Mesenchymal stem cell (in vitro differentiated cells and primary cell): ENCODE results near the gene GYPC.

Experiments used
- DNase-seq: peaks from one replicate; pipeline ENCODE4 v3.0.0-alpha.2; 2013
- H2AFZ ChIP-seq: one replicate; pipeline ENCODE4 v1.6.1; 2013; ENCODE audit warnings: low read depth, mild to moderate bottlenecking, control low read depth, inconsistent platforms, low read length, moderate library complexity
- H2AK5ac ChIP-seq: 2 replicates; pipeline ENCODE4 v1.6.1; 2013; ENCODE audit warnings: low read length, moderate library complexity, mild to moderate bottlenecking, inconsistent platforms; ENCODE audit not compliant: severe bottlenecking
- H2BK120ac ChIP-seq: one replicate; pipeline ENCODE4 v1.6.1; 2013; ENCODE audit warnings: low read depth, mild to moderate bottlenecking, inconsistent platforms, low read length, moderate library complexity
- H2BK12ac ChIP-seq, 2 experiments: one replicate each; pipeline ENCODE4 v1.6.1; 2013; ENCODE audit warnings: inconsistent platforms in 2 of 2, low read length in 2 of 2, mild to moderate bottlenecking in 2 of 2, moderate library complexity in 2 of 2, control low read depth in 1 of 2
- H2BK15ac ChIP-seq: one replicate; pipeline ENCODE4 v1.6.1; 2013; ENCODE audit warnings: mild to moderate bottlenecking, low read depth, inconsistent platforms; ENCODE audit not compliant: poor library complexity, severe bottlenecking
- H2BK5ac ChIP-seq: 2 replicates; pipeline ENCODE4 v1.6.1; 2013; ENCODE audit warnings: low read depth, mild to moderate bottlenecking, low read length, control low read depth, inconsistent platforms; ENCODE audit not compliant: poor library complexity, severe bottlenecking
- H3K14ac ChIP-seq, 2 experiments: one replicate each; pipeline ENCODE4 v1.6.1; 2013; ENCODE audit warnings: inconsistent platforms in 2 of 2, low read length in 2 of 2, control low read depth in 1 of 2, mild to moderate bottlenecking in 1 of 2, moderate library complexity in 1 of 2
- H3K18ac ChIP-seq, 2 experiments: one replicate each; pipeline ENCODE4 v1.6.1; 2013; ENCODE audit warnings: inconsistent platforms in 2 of 2, low read length in 2 of 2, control low read depth in 1 of 2, low read depth in 1 of 2, mild to moderate bottlenecking in 1 of 2
- H3K23ac ChIP-seq, 2 experiments: one replicate each; pipeline ENCODE4 v1.6.1; 2013; ENCODE audit warnings: inconsistent platforms in 2 of 2, low read length in 2 of 2, mild to moderate bottlenecking in 2 of 2, moderate library complexity in 2 of 2, control low read depth in 1 of 2
- H3K27ac ChIP-seq: 2 replicates; pipeline ENCODE4 v1.5.1; 2013; ENCODE audit warnings: mild to moderate bottlenecking, moderate library complexity, low read length, control low read depth, inconsistent platforms; ENCODE audit not compliant: poor library complexity, severe bottlenecking
- H3K27me3 ChIP-seq, 2 experiments: 2 replicates each; pipeline versions ENCODE4 v1.6.1 to v1.7.0; 2013; ENCODE audit warnings: low read length in 2 of 2, mild to moderate bottlenecking in 2 of 2, moderate library complexity in 2 of 2, control low read depth in 1 of 2, inconsistent platforms in 1 of 2; ENCODE audit not compliant: control insufficient read depth in 1 of 2, insufficient read depth in 1 of 2
- H3K36me3 ChIP-seq, 2 experiments: 2 replicates each; pipeline versions ENCODE4 v1.6.1 to v1.7.0; 2013; ENCODE audit warnings: low read length in 2 of 2, control low read depth in 1 of 2, inconsistent platforms in 1 of 2, low read depth in 1 of 2, mild to moderate bottlenecking in 1 of 2; ENCODE audit not compliant: insufficient read depth in 2 of 2, control insufficient read depth in 1 of 2
- H3K4ac ChIP-seq, 2 experiments: one replicate each; pipeline ENCODE4 v1.6.1; 2013; ENCODE audit warnings: inconsistent platforms in 2 of 2, low read length in 2 of 2, mild to moderate bottlenecking in 2 of 2, moderate library complexity in 2 of 2, control low read depth in 1 of 2, low read depth in 1 of 2
- H3K4me1 ChIP-seq: 2 replicates; pipeline ENCODE4 v1.6.1; 2013; ENCODE audit warnings: low read depth, low read length, control low read depth; ENCODE audit not compliant: control insufficient read depth, insufficient read depth
- H3K4me2 ChIP-seq: 2 replicates; pipeline ENCODE4 v1.6.1; 2013; ENCODE audit warnings: low read length, mild to moderate bottlenecking, inconsistent platforms; ENCODE audit not compliant: poor library complexity, severe bottlenecking
- H3K4me3 ChIP-seq, 2 experiments: 2 replicates each; pipeline versions ENCODE4 v1.5.1 to v1.7.0; 2013; ENCODE audit warnings: low read length in 2 of 2, mild to moderate bottlenecking in 2 of 2, control low read depth in 1 of 2, low read depth in 1 of 2; ENCODE audit not compliant: insufficient read depth in 1 of 2
- H3K79me1 ChIP-seq: replicated peaks from 2 replicates; pipeline ENCODE4 v1.6.1; 2013; ENCODE audit warnings: mild to moderate bottlenecking, control low read depth, low read length, inconsistent platforms; ENCODE audit not compliant: poor library complexity, severe bottlenecking
- H3K9ac ChIP-seq: 2 replicates; pipeline ENCODE4 v1.7.0; 2013; ENCODE audit warnings: mild to moderate bottlenecking, low read length, moderate library complexity
- H3K9me3 ChIP-seq: 2 replicates; pipeline ENCODE4 v1.7.0; 2013; ENCODE audit warnings: mild to moderate bottlenecking, low read length; ENCODE audit not compliant: control insufficient read depth
- H4K8ac ChIP-seq: one replicate; pipeline ENCODE4 v1.6.1; 2013; ENCODE audit warnings: inconsistent platforms, mild to moderate bottlenecking, low read length, moderate library complexity
- H4K91ac ChIP-seq: one replicate; pipeline ENCODE4 v1.6.1; 2013; ENCODE audit warnings: mild to moderate bottlenecking, low read length, inconsistent platforms
- WGBS: methylation state at CpG from one replicate; pipeline ENCODE4 v1.1.7; 2013; ENCODE audit warnings: mixed read lengths; 5-methylcytosine and 5-hydroxymethylcytosine counted together

The GYPC gene

DNA sequence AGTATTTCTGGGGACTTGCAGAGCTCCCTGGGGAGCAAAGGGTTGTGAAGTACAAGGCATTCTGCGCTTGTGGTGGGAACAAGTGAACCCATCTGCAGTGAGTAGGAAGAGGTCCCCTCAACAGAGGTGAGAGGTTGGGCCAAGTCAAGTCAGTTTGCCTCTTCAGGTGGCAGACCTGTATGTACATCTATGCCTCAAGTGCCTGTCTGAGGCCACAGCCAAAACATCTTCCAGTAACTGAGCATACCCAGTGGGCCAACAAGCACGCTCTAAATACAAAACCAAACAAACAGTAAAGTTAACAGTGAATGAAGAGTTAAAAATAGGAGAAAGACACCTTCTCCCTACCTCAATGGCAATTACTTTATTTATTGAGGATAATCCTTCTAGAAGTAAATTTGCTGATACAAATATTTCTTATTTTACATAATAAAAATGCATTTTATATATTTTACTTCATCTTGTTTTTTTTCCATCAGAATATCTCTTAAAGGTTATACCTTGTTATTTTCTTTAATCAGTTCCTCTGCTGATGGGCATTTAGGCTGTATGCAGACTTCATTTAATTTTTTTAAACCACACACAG is 2.5 kb downstream of the GYPC start:
- Histone ChIP-seq H3K9ac (peak overlapping the region; percentile 100), H3K18ac (peak overlapping the region; percentile 67 to 92), H3K9me3 (no peaks in the 10 kb centered on the region), H2AK5ac (peak overlapping the region; percentile 82), H2BK15ac (peak overlapping the region; percentile 39), H2BK12ac (peak overlapping the region; percentile 41 to 92), H3K79me1 (peaks cover 3% of the 10 kb centered on the region), H4K91ac (peak overlapping the region; percentile 62), H2BK5ac (no peak overlapping the region), H2AFZ (no peak overlapping the region), H3K23ac (no peak overlapping the region), H3K4me3 (peak overlapping the region in 1 of 2 experiments; percentile 64), H3K27me3 (no peaks in the 10 kb centered on the region), H3K27ac (peak overlapping the region; percentile 95), H4K8ac (peak overlapping the region; percentile 82), H2BK120ac (peak overlapping the region; percentile 74), H3K36me3 (peaks cover 3 to 22% of the 10 kb centered on the region in 2 experiments), H3K4me2 (peak overlapping the region; percentile 9), H3K4me1 (peaks cover 38% of the 10 kb centered on the region), H3K4ac (peak overlapping the region; percentile 16 to 94), H3K14ac (peak overlapping the region in 1 of 2 experiments; percentile 94)
- 8% methylated on average over 1 of the region's 2 CpGs for WGBS
- DNase-seq = no peak

DNA sequence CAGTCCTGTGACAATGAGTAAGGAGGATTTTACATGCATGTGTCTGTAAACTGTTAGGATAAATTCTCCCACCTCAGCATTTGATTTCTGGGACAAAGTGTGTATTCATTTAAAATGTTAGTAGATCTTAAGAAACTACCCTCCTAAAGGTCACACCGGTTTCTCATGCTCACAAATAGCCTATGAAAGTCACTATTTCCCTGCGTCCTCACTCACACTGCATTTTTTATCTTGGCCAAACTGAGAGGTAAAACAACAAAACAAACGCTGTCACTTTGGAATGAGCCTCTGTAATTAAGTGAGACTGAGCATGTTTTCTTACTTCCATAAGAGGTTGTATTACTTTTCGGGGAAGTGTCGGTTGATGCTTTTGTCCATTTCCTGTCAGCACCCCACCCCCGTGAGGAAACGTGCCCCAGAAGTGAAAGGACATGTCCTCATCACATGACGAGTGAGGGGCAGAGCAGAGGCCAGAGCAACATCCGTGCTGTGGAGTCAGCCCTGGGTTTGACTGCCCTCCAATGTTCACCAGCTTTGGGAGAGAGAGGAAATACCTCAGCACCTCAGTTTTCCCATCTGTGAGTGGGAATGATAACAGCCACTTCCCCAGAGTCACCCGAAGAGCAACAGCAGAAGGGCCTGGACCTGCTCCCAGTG is 3.1 kb downstream of the GYPC start:
- no peak overlapping the region for H2BK15ac ChIP-seq
- peak overlapping the region; percentile 47 for H2AK5ac ChIP-seq
- H3K18ac ChIP-seq = peak overlapping the region; percentile 9 to 14
- no peaks in the 10 kb centered on the region for H3K9me3 ChIP-seq
- peak overlapping the region; percentile 30 for H4K91ac ChIP-seq
- WGBS = 2% methylated on average over 9 of the region's 10 CpGs
- no peak overlapping the region for H2BK5ac ChIP-seq
- DNase-seq = peak; percentile 85
- no peaks in the 10 kb centered on the region for H3K27me3 ChIP-seq
- H3K4me1 ChIP-seq = peaks cover 41% of the 10 kb centered on the region
- peak overlapping the region; percentile 100 for H3K9ac ChIP-seq
- peak overlapping the region; percentile 66 for H4K8ac ChIP-seq
- peaks cover 4% of the 10 kb centered on the region for H3K79me1 ChIP-seq
- peak overlapping the region; percentile 71 for H2BK120ac ChIP-seq
- peaks cover 7 to 25% of the 10 kb centered on the region in 2 experiments for H3K36me3 ChIP-seq
- peak overlapping the region in 1 of 2 experiments; percentile 64 for H3K4me3 ChIP-seq
- H3K23ac ChIP-seq = no peak overlapping the region
- H2BK12ac ChIP-seq = peak overlapping the region; percentile 0 to 2
- H3K14ac ChIP-seq = no peak overlapping the region
- peak overlapping the region in 1 of 2 experiments; percentile 91 for H3K4ac ChIP-seq
- peak overlapping the region; percentile 9 for H3K4me2 ChIP-seq
- peak overlapping the region; percentile 46 for H3K27ac ChIP-seq
- H2AFZ ChIP-seq = no peak overlapping the region

DNA sequence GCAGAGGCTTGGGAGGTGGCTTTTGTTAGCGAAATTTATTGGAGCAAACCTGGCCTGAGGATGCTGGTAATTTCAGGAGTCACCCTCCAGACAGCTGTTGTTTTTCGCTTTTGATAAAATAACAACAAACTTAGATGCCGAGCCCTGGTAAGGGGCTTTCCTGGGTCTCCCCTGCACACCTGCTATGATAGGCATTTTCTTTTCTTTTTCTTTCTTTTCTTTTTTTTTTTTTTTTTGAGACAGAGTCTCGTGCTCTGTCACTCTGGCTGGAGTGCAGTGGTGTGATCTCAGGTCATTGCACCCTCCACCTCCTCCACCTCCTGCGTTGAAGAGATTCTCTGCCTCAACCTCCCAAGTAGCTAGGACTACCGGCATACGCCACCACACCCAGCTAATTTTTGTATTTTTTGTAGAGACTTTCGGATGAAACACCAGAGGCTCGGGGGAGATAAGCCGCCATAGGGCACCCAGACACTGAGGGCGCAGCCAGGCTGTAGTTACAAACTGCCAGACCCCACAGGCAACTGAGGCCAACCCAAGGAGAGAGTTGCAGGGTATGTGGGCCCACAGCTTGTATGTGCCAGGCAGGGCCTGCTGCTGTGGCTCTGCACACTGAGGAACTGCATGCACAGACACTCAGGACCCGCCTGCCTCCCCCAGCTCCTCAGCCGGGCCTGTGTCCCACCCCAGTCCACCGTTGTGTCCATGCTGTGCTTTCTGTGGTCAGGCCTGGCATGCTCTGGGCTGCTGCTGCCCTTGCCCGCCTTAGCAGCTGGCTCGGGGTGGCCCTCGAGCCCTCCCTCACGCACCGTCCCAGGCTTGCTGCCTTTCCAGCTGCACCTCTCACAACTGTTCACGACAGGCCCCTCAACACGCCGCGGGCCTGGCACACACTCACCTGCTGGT is 3.9 kb downstream of the GYPC start:
- peak overlapping the region; percentile 96 to 98 for H2BK12ac ChIP-seq
- peaks cover 7 to 27% of the 10 kb centered on the region in 2 experiments for H3K36me3 ChIP-seq
- H2BK5ac ChIP-seq = no peak overlapping the region
- H2AK5ac ChIP-seq = peak overlapping the region; percentile 64
- H2BK120ac ChIP-seq = peak overlapping the region; percentile 71
- no peak overlapping the region for H2AFZ ChIP-seq
- WGBS = 93% methylated on average over 22 of the region's 23 CpGs
- H3K9ac ChIP-seq = peak overlapping the region; percentile 100
- H3K4ac ChIP-seq = peak overlapping the region; percentile 91 to 92
- H3K27ac ChIP-seq = peak overlapping the region; percentile 46
- DNase-seq = no peak
- H3K4me3 ChIP-seq = peak overlapping the region in 1 of 2 experiments; percentile 64
- H3K27me3 ChIP-seq = no peaks in the 10 kb centered on the region
- peaks cover 10% of the 10 kb centered on the region for H3K79me1 ChIP-seq
- H4K91ac ChIP-seq = peak overlapping the region; percentile 99
- peak overlapping the region in 1 of 2 experiments; percentile 89 for H3K23ac ChIP-seq
- peak overlapping the region; percentile 79 for H4K8ac ChIP-seq
- H3K14ac ChIP-seq = peak overlapping the region in 1 of 2 experiments; percentile 68
- H3K4me1 ChIP-seq = peaks cover 46% of the 10 kb centered on the region
- H3K18ac ChIP-seq = peak overlapping the region; percentile 85 to 96
- no peak overlapping the region for H3K4me2 ChIP-seq
- no peaks in the 10 kb centered on the region for H3K9me3 ChIP-seq
- H2BK15ac ChIP-seq = peak overlapping the region; percentile 83
